NCI-H82 treated with DMSO at 0.1 percent for 48 hours (cell line): Measurements from ENCODE around the gene ABL2.
"Not testable (repeated sequence)": the region's sequence is repeated elsewhere in the genome, so short reads cannot be mapped to it uniquely, and the experiment has no call there.

Experiments used
- DNase-seq: peaks from one replicate; lab custom pipeline; 2025; ENCODE audit not compliant: unreplicated experiment; lab: John Stamatoyannopoulos, UW

The ABL2 gene

DNA sequence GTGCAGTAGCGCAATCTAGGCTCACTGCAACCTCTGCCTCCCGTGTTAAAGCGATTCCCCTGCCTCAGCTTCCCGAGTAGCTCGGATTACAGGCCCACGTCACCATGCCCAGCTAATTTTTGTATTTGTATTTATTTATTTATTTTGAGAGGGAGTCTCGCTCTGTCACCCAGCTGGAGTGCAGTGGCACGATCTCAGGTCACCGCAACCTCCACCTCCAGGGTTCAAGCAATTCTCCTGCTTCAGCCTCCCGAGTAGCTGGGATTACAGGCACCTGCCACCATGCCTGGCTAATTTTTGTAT is 59.1 kb downstream of the ABL2 start:
- not testable (repeated sequence) for DNase-seq

GRCh38 chr1:179169616-179170467 is 59.6 kb downstream of the ABL2 start:
- DNase-seq, result peak; percentile 95

DNA sequence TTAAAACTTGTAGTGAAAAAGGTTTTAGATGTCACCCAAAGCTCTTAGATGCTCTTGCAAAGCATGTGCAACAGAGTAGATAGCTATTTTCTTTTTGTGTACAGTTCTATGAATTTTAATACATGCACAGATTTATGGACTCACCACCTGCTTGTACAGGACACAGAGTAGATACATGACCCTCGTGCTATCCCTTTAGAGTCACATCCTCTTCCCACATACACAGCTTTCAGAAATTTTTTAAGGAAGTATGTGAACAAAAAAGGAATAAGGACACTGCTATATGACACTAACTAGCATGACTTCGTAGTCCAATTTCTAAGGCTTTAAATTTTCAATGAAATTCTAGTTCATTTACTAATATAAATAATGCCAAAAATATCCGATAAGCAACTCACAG is 60.9 kb downstream of the ABL2 start:
- DNase-seq, result no peak

- DNase-seq, result no peak
Observed at GRCh38 chr1:179167955-179168354, 61.5 kb downstream of the ABL2 start.

GRCh38 chr1:179167418-179167777 is 62.1 kb downstream of the ABL2 start:
- peak; percentile 28 for DNase-seq

GRCh38 chr1:179166663-179167417 is 62.6 kb downstream of the ABL2 start:
- DNase-seq, result no peak

- DNase-seq, result no peak
Observed at GRCh38 chr1:179164494-179164893, 65.0 kb downstream of the ABL2 start.

GRCh38 chr1:179156708-179157107 is 72.8 kb downstream of the ABL2 start:
- DNase-seq, result no peak

DNA sequence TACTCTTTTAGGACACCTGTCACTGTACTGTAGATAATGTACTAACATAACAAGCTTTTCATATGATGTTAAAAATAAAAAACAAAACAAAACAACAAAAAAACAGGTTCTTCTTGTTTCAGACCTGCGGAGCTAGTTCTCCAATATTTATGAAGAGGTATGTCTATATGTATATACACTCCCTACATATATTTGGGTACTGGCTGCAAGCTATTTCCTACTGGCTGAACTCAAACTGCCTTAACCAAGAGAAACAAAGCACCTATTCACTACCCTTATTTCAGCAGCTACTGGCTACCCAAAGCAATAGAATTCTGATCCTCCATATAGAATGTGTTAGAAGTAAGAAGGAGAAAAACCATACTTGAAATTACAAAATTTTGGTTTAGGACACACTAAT is 73.5 kb downstream of the ABL2 start:
- no peak for DNase-seq

DNA sequence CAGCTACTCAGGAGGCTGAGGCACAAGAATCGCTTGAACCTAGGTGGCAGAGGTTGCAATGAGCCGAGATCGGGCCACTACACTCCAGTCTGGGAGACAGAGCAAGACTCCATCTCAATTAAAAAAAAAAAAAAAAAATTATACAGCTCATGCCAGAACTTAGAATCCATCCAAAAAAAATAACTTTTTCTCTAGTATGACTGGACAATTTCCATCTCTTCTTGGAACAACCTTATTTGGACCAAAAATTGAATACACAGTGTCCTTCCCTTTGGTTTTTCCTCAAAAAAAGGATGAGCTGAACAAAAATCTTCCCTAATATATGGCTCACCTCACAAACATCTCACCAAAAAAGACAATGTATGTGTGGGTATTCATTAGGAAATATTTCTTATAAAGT is 73.9 kb downstream of the ABL2 start:
- no peak for DNase-seq

DNA sequence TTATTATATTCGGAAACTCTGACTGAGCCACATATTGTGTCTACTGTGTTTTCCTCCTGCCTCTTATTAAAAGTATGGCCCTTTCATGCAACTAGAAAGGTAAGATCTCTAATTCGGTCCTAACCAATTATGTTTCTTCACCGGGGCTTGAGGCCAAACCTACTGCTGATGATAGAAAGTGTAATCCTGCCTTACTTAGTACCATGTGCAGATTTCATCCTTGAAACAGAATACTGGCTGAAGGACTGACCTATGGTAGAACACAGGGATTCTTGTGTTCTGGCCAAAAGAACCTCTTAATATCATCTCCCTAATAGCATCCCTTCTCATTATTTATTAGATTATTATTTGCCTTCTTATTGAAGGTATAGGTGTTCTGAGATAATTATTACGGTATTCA is 75.0 kb downstream of the ABL2 start:
- no peak for DNase-seq

GRCh38 chr1:179153217-179153616 is 76.3 kb downstream of the ABL2 start:
- no peak for DNase-seq

DNA sequence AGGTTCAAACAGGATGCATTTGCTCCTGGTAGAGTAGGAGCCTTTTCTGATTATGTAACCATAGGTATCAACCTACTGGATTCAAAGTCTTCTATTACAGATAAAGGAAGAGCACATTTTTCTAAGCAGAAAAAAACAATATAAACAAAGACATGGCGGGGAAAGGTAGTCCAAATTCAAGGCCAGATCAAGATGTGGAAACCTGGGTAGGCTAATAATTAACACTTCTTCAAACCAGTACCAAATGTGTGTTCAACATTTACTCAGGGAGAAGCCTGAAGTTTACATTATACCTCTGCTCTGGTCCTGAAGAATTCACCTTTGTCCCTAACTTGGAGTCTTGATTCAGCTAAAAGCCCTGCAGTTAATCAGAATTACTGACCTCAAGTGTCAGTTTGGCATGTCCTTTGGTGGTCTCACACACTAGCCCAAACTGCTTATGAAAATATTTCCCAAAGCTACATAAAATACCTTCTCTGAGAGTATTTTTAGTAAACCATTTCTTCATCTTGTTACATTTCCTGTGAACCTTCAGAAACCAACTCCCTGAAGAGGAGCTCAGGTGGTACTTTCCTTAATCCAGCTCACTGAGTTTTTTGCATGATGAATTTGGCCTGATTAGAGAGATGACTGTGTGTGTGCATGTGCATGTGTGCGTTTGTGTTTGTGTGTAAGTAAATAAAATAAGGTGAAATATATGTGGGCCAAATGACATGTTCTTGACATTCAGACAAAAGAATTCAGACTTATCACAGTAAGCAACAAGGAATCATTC is 77.4 kb downstream of the ABL2 start:
- DNase-seq, result peak; percentile 29

DNA sequence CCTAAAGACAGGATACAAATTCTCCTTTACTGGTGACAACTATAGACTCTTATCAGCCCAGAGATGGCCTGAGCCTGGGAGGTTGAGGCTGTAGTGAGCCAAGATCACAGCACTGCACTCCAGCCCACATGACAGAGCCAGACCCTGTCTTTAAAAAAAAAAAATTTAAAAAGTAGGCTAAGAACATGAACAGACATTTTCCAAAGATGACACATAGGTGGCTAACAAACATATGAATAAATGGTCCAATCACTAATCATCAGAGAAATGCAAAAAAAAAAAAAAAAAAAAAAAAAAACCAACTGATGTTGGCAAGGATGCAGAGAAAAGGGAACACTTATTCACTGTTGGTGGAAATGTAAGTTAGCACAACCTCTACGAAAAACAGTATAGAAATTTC is 82.6 kb downstream of the ABL2 start:
- DNase-seq, result no peak

DNA sequence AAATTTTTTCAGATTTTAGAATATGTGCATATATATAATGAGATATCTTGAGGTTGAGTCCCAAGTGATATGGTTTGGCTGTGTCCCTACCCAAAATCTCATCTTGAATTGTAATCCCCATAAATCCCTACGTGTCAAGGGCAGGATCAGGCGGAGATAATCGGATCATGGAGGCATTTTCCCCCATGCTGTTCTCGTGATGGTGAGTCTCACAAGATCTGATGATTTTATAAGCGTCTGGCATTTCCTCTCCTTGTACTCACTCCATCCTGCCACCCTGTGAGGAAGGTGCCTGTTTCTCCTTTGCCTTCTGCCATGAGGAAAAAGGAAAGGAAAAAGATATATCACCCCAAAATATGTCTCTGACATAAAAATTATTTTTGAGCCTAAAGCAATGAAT is 83.0 kb downstream of the ABL2 start:
- peak; percentile 99 for DNase-seq

DNA sequence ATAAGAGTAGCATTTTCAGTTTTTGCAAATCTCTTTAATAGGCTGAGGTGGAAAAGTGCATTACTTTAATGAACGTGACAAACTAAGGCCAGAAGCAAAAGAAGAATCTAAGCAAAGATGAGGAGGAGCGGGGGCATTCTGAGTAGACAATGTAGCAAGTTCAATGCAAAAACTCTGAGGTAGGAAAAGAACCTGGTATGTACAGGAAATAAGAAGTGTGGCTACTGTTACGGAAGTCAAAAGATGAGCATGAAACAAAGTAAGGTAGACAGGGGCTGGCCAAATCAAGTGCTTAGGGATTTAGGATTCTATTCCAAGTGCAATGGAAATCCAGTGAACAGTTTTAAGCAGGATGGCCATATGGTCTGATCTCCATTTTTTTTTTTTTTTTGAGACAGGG is 84.0 kb downstream of the ABL2 start:
- peak; percentile 97 for DNase-seq

DNA sequence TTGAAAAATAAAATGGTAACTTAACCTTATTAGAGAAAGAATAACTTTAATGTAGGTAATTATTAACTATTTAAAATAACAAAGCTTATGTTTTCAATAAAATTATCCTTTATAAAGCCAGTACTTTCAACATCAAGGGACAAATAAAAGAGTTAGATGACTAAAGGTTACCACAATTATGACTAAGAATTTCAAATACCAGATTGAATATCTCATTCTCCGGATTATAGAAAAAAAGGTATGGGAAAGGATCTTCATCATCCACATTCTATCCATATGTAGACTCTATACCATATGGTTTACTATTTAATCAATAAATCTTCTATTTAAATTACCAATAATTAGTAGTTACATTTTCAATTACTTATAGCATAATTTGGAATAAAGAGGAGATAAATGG is 84.9 kb downstream of the ABL2 start:
- DNase-seq, result peak; percentile 37

- DNase-seq, result no peak
Observed at GRCh38 chr1:179143322-179143721, 86.2 kb downstream of the ABL2 start.

GRCh38 chr1:179142889-179143299 is 86.6 kb downstream of the ABL2 start:
- DNase-seq, result no peak

DNA sequence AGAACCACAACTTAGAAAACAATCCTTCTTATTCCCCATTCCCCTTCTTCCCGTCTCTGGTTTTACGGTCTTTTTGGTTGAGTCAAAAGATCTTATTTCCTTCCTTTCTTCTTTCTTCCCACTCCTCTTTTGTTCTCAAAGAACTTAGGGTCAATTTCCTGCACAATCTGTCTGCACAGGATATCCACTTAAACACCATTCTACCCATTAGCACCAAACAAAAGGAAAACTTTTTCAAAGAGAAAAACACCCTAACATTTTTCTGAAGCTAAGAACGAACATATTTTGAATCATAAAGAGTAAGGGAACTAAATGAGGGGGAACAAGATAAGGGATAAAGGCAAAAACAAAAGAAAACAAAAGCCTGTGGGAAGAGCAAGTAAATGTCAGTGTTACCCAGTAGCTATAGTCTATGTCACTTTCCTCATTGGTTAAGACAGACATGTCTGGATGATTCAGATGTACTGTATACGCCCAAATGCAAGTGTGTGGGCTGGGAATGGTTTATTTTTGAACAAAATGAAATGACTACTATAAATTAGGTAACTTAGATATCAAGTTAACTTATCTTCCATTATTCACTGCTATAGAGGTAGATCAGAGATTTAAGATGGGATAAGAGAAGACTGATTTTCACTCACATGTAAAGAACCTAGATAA is 87.8 kb downstream of the ABL2 start:
- DNase-seq, result no peak

GRCh38 chr1:179138755-179139154 is 90.7 kb downstream of the ABL2 start:
- DNase-seq, result not testable (repeated sequence)
